Loucy (cell line): Measurements from ENCODE around the gene ABL2.

Experiments used
- H2AFZ ChIP-seq: fragments of 200-600 bp; sonication (generic); 2 replicates; pipeline ENCODE4 v1.6.0; 2016; ENCODE audit warnings: antibody characterized with exemption, mild to moderate bottlenecking, low read length, moderate library complexity
- H3F3A ChIP-seq: fragments of 200-600 bp; 2 replicates; pipeline ENCODE4 v1.6.0; 2016; ENCODE audit warnings: antibody characterized with exemption, low read depth, mild to moderate bottlenecking
- H3K27me3 ChIP-seq: fragments of 200-600 bp; sonication (generic); 2 replicates; pipeline ENCODE4 v1.6.1; 2014; ENCODE audit warnings: low read length, mild to moderate bottlenecking; ENCODE audit not compliant: insufficient read depth, poor library complexity, severe bottlenecking
- H3K36me3 ChIP-seq: fragments of 200-600 bp; sonication (generic); 2 replicates; pipeline ENCODE4 v1.6.1; 2016; ENCODE audit warnings: low read length; ENCODE audit not compliant: insufficient read depth
- H3K4me1 ChIP-seq: fragments of 200-600 bp; sonication (generic); 2 replicates; pipeline ENCODE4 v1.5.1; 2014; ENCODE audit warnings: low read length, mild to moderate bottlenecking; ENCODE audit not compliant: insufficient read depth, poor library complexity, severe bottlenecking
- H3K4me2 ChIP-seq: fragments of 200-600 bp; sonication (generic); 2 replicates; pipeline ENCODE4 v1.6.0; 2014; ENCODE audit warnings: antibody characterized with exemption, low read length, low read depth, mild to moderate bottlenecking; ENCODE audit not compliant: poor library complexity, severe bottlenecking
- H3K4me3 ChIP-seq: fragments of 200-600 bp; sonication (generic); 2 replicates; pipeline ENCODE4 v1.5.1; 2014; ENCODE audit warnings: low read length, mild to moderate bottlenecking, mixed read lengths; ENCODE audit not compliant: poor library complexity, severe bottlenecking
- H3K79me2 ChIP-seq: fragments of 200-600 bp; sonication (generic); 2 replicates; pipeline ENCODE4 v1.6.1; 2014; ENCODE audit warnings: low read length; ENCODE audit not compliant: insufficient read depth
- H3K9ac ChIP-seq: fragments of 200-600 bp; sonication (generic); 2 replicates; pipeline ENCODE4 v1.6.0; 2014; ENCODE audit warnings: mild to moderate bottlenecking, low read depth, low read length, moderate library complexity; ENCODE audit not compliant: poor library complexity, severe bottlenecking
- H3K9me2 ChIP-seq: fragments of 200-600 bp; sonication (generic); replicated peaks from 2 replicates; pipeline ENCODE4 v1.6.1; 2016; ENCODE audit warnings: low read depth, low read length, mixed read lengths
- H3K9me3 ChIP-seq: fragments of 200-600 bp; sonication (generic); 2 replicates; pipeline ENCODE4 v1.6.1; 2014; ENCODE audit warnings: mild to moderate bottlenecking, antibody characterized with exemption, low read length, low read depth; ENCODE audit not compliant: insufficient read depth
- H4K20me1 ChIP-seq: fragments of 200-600 bp; sonication (generic); 2 replicates; pipeline ENCODE4 v1.6.0; 2014; ENCODE audit warnings: antibody characterized with exemption, low read length, mild to moderate bottlenecking; ENCODE audit not compliant: insufficient read depth, poor library complexity, severe bottlenecking
- CTCF ChIP-seq: fragments of 200-600 bp; sonication (generic); conservative IDR thresholded peaks from 2 replicates; pipeline ENCODE4 v1.5.1; 2014; ENCODE audit warnings: mild to moderate bottlenecking, antibody characterized with exemption, low read length
- EZH2phosphoT487 ChIP-seq: fragments of 200-600 bp; IDR thresholded peaks from 2 replicates; pipeline ENCODE4 v1.6.1; 2018; ENCODE audit warnings: antibody characterized with exemption, mild to moderate bottlenecking, moderate library complexity, borderline replicate concordance

ABL2 gene

GRCh38 chr1:179154437-179154836, 75.0 kb downstream of the ABL2 start:
- Histone ChIP-seq H3K4me2 (no peak overlapping the region), H3K9me3 (peaks cover 4% of the 10 kb centered on the region; the same call in 1 of the 2 replicates), H3K79me2 (peaks cover 48% of the 10 kb centered on the region), H3K4me1 (peaks cover 14% of the 10 kb centered on the region), H3K9me2 (no peaks in the 10 kb centered on the region), H3K36me3 (0 out of 2 replicates have a peak, but pooled peaks cover 5% of the 10 kb centered on the region), H3K4me3 (no peak overlapping the region), H3K9ac (no peak overlapping the region), H3K27me3 (no peaks in the 10 kb centered on the region), H2AFZ (no peak overlapping the region), H4K20me1 (no peaks in the 10 kb centered on the region), H3F3A (no peaks in the 10 kb centered on the region)
- TF ChIP-seq EZH2phosphoT487 (no peak), CTCF (no peak)

- H3K9me3 ChIP-seq, result peaks cover 5% of the 10 kb centered on the region; the same call in 1 of the 2 replicates
- no peaks in the 10 kb centered on the region for H3K9me2 ChIP-seq
- no peak overlapping the region for H3K4me2 ChIP-seq
- no peak overlapping the region for H2AFZ ChIP-seq
- no peak overlapping the region for H3K4me3 ChIP-seq
- no peaks in the 10 kb centered on the region for H3K27me3 ChIP-seq
- no peak overlapping the region for H3K9ac ChIP-seq
- H3K36me3 ChIP-seq, result 0 out of 2 replicates have a peak, but pooled peaks cover 9% of the 10 kb centered on the region
- H3K79me2 ChIP-seq, result peaks cover 50% of the 10 kb centered on the region
- no peaks in the 10 kb centered on the region for H3F3A ChIP-seq
- peaks cover 14% of the 10 kb centered on the region for H3K4me1 ChIP-seq
- no peaks in the 10 kb centered on the region for H4K20me1 ChIP-seq
- TF ChIP-seq CTCF (no peak), EZH2phosphoT487 (no peak)
These were observed 76.3 kb downstream of the ABL2 start for GRCh38 chr1:179153217-179153616.

GRCh38 chr1:179151908-179152682, 77.4 kb downstream of the ABL2 start:
- Histone ChIP-seq H3K9ac (no peak overlapping the region), H3F3A (no peaks in the 10 kb centered on the region), H3K79me2 (peaks cover 59% of the 10 kb centered on the region), H2AFZ (no peak overlapping the region), H3K9me3 (peaks cover 5% of the 10 kb centered on the region; the same call in 1 of the 2 replicates), H3K9me2 (no peaks in the 10 kb centered on the region), H3K4me3 (no peak overlapping the region), H3K27me3 (no peaks in the 10 kb centered on the region), H3K4me2 (no peak overlapping the region), H3K36me3 (0 out of 2 replicates have a peak, but pooled peaks cover 9% of the 10 kb centered on the region), H3K4me1 (peaks cover 14% of the 10 kb centered on the region), H4K20me1 (no peaks in the 10 kb centered on the region)
- TF ChIP-seq CTCF (no peak), EZH2phosphoT487 (no peak)
